GM19324 (cell line): ENCODE results near the gene NPLOC4.
"Not testable (repeated sequence)": the region's sequence is repeated elsewhere in the genome, so short reads cannot be mapped to it uniquely, and the experiment has no call there.

Experiments
- ATAC-seq: cut with Tn5 transposase; IDR thresholded peaks from one replicate; pipeline ENCODE4 v1.9.1; 2021; ENCODE audit warnings: mild to moderate bottlenecking, moderate library complexity; ENCODE audit not compliant: unreplicated experiment, low FRiP score

NPLOC4 gene

GRCh38 chr17:81599719-81600486 is 37.0 kb downstream of the NPLOC4 start:
- ATAC-seq, result no peak

GRCh38 chr17:81593105-81593871 is 43.6 kb downstream of the NPLOC4 start:
- ATAC-seq, result no peak

- no peak for ATAC-seq
These were observed 44.9 kb downstream of the NPLOC4 start for GRCh38 chr17:81591971-81592370.

GRCh38 chr17:81590121-81590520 is 46.8 kb downstream of the NPLOC4 start:
- no peak for ATAC-seq

- ATAC-seq, result no peak
These were observed 47.3 kb downstream of the NPLOC4 start for GRCh38 chr17:81589612-81590011.

- ATAC-seq, result no peak
These were observed 50.8 kb downstream of the NPLOC4 start for GRCh38 chr17:81586096-81586495.

- not testable (repeated sequence) for ATAC-seq
These were observed 52.1 kb downstream of the NPLOC4 start for GRCh38 chr17:81584771-81585170.

- no peak for ATAC-seq
These were observed 53.1 kb downstream of the NPLOC4 start for GRCh38 chr17:81583589-81584342.

GRCh38 chr17:81582749-81583148 is 54.2 kb downstream of the NPLOC4 start:
- no peak for ATAC-seq

- no peak for ATAC-seq
These were observed 54.6 kb downstream of the NPLOC4 start for GRCh38 chr17:81582341-81582740.

- ATAC-seq, result no peak
These were observed 55.2 kb downstream of the NPLOC4 start for GRCh38 chr17:81581758-81582157.

GRCh38 chr17:81580481-81580880 is 56.4 kb downstream of the NPLOC4 start:
- ATAC-seq, result no peak

GRCh38 chr17:81579821-81580321 is 57.0 kb downstream of the NPLOC4 start:
- ATAC-seq, result no peak

GRCh38 chr17:81579298-81579697 is 57.6 kb downstream of the NPLOC4 start:
- no peak for ATAC-seq

- ATAC-seq, result no peak
These were observed 58.2 kb downstream of the NPLOC4 start for GRCh38 chr17:81578561-81579225.

GRCh38 chr17:81578038-81578441 is 58.9 kb downstream of the NPLOC4 start:
- ATAC-seq, result no peak

GRCh38 chr17:81577278-81578000 is 59.5 kb downstream of the NPLOC4 start:
- no peak for ATAC-seq

GRCh38 chr17:81576621-81577277 is 60.2 kb downstream of the NPLOC4 start:
- no peak for ATAC-seq

GRCh38 chr17:81575836-81576235 is 61.1 kb downstream of the NPLOC4 start:
- ATAC-seq, result no peak
